ENCODE data around the gene NPEPL1. TPM values are rescaled to one million over a fixed set of nuclear protein-coding genes. Genes with fewer than 3 reads are reported as not detected.

The NPEPL1 gene
- total RNA-seq, 4 donors from 2014 or later, result 21.7 to 37.9 (median 29.7) TPM

- no peak for TF ChIP-seq POLR2A (IDR thresholded peaks at IDR 0.05)
- no peak for DNase-seq (ENCODE audit: low spot score in 2 of 2)
- intact Hi-C loops (cut with DNase I; ENCODE audit: low total_unique reads), result no loop called here
- H3K4me3 ChIP-seq (ENCODE audit: low read depth, poor library complexity, severe bottlenecking), result no peak overlapping the region
- WGBS, 2 donors, result 92 to 94% methylated on average over 5 of the region's 5 CpGs
Measured at GRCh38 chr20:58667975-58668374, 24.6 kb upstream of the NPEPL1 start.

GRCh38 chr20:58668901-58669286, 23.7 kb upstream of the NPEPL1 start:
- DNase-seq (ENCODE audit: low spot score in 2 of 2), result no peak
- WGBS, 2 donors, result 75 to 79% methylated on average over 5 of the region's 5 CpGs
- TF ChIP-seq CTCF (IDR thresholded peaks at IDR 0.05), result no peak
- no peak overlapping the region for H3K4me3 ChIP-seq (ENCODE audit: low read depth, poor library complexity, severe bottlenecking)
- intact Hi-C loops (cut with DNase I; ENCODE audit: low total_unique reads), result no loop called here

GRCh38 chr20:58669287-58670006, 23.2 kb upstream of the NPEPL1 start:
- WGBS, 2 donors, result 56% methylated on average over 16 of the region's 16 CpGs
- no peak for DNase-seq (ENCODE audit: low spot score in 2 of 2)
- TF ChIP-seq POLR2A (IDR thresholded peaks at IDR 0.05), result no peak
- no peak for TF ChIP-seq CTCF (IDR thresholded peaks at IDR 0.05)
- H3K4me3 ChIP-seq (ENCODE audit: low read depth, poor library complexity, severe bottlenecking), result no peak overlapping the region
- intact Hi-C loops (cut with DNase I; ENCODE audit: low total_unique reads), result no loop called here

- WGBS, 2 donors, result 87 to 97% methylated on average over 1 of the region's 1 CpG
Measured at GRCh38 chr20:58670102-58670501, 22.5 kb upstream of the NPEPL1 start.

GRCh38 chr20:58670659-58671058, 21.9 kb upstream of the NPEPL1 start:
- H3K4me3 ChIP-seq (ENCODE audit: low read depth, poor library complexity, severe bottlenecking), result no peak overlapping the region
- 71 to 77% methylated on average over 4 of the region's 4 CpGs for WGBS, 2 donors
- TF ChIP-seq CTCF (IDR thresholded peaks at IDR 0.05), result no peak
- TF ChIP-seq POLR2A (IDR thresholded peaks at IDR 0.05), result no peak
- intact Hi-C loops (cut with DNase I; ENCODE audit: low total_unique reads), result no loop called here
- no peak for DNase-seq (ENCODE audit: low spot score in 2 of 2)

More at GRCh38 chr20:58670102-58670501, 22.5 kb upstream of the NPEPL1 start:
- intact Hi-C loops (cut with DNase I; ENCODE audit: low total_unique reads), result no loop called here
- no peak for TF ChIP-seq POLR2A (IDR thresholded peaks at IDR 0.05)
- no peak for TF ChIP-seq CTCF (IDR thresholded peaks at IDR 0.05)
- H3K4me3 ChIP-seq (ENCODE audit: low read depth, poor library complexity, severe bottlenecking), result no peak overlapping the region
- no peak for DNase-seq (ENCODE audit: low spot score in 2 of 2)

GRCh38 chr20:58673119-58673518, 19.5 kb upstream of the NPEPL1 start:
- WGBS, 2 donors, result 88 to 97% methylated on average over 9 of the region's 9 CpGs
- no peak overlapping the region for H3K4me3 ChIP-seq (ENCODE audit: low read depth, poor library complexity, severe bottlenecking)
- intact Hi-C loops (cut with DNase I; ENCODE audit: low total_unique reads), result no loop called here
- DNase-seq (ENCODE audit: low spot score in 2 of 2), result no peak
- TF ChIP-seq CTCF (IDR thresholded peaks at IDR 0.05), result no peak
- TF ChIP-seq POLR2A (IDR thresholded peaks at IDR 0.05), result no peak
